GM18909 (cell line): ENCODE measurements around the gene N4BP2.

Source experiments
- ATAC-seq: cut with Tn5 transposase; IDR thresholded peaks from one replicate; pipeline ENCODE4 v1.9.1; 2021; ENCODE audit warnings: mild to moderate bottlenecking; ENCODE audit not compliant: unreplicated experiment, poor library complexity

The N4BP2 gene

GRCh38 chr4:40190465-40190864, 133.8 kb downstream of the N4BP2 start:
- ATAC-seq, result no peak

DNA sequence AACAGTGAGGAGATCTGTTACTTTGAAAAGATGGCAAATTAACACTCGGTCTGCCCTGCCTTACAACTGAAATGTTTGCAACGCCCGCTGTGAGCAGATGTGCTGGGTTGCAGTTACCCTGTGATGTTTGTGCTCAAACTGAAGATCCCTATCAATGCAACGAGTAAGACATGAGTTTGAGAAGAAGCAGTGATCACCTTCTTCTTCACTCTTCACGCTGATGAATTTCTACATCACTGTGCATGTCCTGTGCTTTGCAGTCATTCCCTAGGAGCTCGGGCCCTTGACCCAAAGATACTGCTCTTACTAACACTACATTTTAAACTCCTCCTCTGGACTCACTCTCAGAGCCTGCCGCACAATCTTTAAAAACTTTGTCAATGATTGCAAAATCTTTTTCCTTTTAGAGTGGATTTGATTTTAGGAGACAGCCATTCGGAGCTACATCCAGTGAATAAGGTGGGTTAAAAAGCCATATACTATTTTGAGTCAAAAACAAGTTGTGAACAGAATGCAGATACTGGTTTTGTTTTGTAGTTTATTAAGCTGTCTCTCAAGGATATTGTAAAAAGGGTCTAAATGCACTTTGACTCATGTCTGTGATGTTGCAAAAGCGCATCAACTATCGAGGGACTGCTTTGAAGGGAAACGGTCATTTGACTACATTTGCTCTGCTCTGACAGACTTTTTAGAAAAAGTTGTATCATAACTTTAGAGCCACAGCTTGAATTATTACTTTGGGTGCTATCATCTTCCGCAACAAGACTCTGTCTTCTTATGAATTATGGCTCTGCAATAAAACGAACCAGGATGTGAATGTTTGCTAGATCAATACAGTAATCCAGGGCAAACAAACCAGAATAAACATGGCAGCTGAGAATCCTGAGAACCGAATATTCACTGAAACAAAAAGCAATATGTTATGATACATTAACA, 134.5 kb downstream of the N4BP2 start:
- ATAC-seq, result no peak

- ATAC-seq, result peak; percentile 40
Observed at GRCh38 chr4:40192114-40193015, 135.7 kb downstream of the N4BP2 start.

GRCh38 chr4:40193016-40193571, 136.4 kb downstream of the N4BP2 start:
- peak; percentile 46 for ATAC-seq

DNA sequence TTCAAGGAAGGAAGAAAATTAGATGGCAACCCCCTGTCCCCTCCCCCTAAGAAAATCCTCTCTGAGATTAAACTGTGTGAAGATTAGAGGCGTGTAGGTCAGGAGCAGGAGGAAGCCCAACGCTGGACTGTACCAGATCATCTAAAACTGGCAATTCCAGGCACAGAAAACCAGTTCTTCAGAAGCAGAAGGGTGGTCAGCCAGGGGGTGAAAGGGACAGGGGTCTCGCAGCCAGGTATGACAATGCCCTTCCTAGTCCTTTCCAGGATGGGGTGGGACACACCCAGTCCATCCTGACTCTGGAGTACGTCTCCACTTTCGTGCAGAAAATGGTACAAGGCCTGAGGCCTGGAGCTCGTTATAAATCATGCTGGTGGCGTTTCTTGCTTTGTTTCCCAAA, 136.9 kb downstream of the N4BP2 start:
- no peak for ATAC-seq

DNA sequence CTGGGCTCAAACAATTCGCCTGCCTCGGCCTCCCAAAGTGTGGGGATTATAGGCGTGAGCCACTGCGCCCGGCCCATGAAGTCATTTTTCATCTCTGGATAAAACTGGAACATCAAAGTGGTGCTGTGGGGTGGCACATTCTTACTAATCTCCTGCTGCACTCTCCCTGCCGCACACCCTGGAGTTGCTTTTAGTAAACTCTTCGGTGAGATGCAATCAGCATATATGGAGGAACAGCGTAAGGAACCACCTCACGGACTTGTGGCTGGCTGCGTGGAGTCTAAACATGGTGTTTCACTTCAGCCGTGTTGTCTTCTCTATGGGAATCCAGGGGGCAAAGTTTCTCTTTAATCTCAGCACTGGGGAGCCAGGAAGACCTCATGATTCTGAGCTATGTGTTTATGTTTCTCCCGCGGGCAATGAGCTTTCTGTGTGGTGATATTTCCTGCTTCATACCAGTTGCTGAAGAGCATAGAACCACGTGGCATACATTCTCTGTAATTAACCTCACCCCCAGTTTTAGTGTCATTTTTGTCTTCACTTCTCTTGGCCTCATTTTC, 138.0 kb downstream of the N4BP2 start:
- ATAC-seq, result no peak

GRCh38 chr4:40195182-40196177, 138.8 kb downstream of the N4BP2 start:
- ATAC-seq, result no peak

GRCh38 chr4:40196272-40196671, 139.6 kb downstream of the N4BP2 start:
- ATAC-seq, result no peak

DNA sequence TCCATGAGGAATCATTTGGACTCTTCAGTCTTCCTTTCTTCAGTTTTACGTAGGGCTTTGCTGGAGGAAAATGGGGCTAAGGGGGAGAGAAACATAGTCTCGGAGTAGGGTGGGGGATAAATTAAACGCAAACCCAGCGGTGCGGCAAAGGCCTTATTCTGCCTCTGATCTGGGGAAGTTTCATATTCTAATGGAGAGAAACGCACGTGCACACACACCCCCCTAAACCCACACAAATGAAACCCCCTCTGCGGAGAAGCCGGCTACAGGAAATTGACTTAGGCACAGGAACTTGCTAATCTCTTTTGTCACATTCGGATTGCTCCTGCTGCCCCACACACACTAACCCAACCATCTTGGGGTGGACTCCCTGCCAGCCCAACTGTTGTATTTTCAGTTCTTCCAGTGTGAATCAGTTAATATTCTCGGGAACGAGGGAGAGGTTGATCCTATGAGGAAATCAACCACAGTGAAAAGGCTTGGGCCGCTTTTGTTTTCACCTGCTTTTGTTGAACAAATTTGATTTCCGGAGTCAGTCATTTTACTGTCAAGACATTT, 140.2 kb downstream of the N4BP2 start, which contains the start of gene RHOH:
RHOH (plus strand) TSS at position 308 of the 558 bp plus-strand sequence. CDS start 46,356 bp downstream, outside the sequence.
- no peak for ATAC-seq

DNA sequence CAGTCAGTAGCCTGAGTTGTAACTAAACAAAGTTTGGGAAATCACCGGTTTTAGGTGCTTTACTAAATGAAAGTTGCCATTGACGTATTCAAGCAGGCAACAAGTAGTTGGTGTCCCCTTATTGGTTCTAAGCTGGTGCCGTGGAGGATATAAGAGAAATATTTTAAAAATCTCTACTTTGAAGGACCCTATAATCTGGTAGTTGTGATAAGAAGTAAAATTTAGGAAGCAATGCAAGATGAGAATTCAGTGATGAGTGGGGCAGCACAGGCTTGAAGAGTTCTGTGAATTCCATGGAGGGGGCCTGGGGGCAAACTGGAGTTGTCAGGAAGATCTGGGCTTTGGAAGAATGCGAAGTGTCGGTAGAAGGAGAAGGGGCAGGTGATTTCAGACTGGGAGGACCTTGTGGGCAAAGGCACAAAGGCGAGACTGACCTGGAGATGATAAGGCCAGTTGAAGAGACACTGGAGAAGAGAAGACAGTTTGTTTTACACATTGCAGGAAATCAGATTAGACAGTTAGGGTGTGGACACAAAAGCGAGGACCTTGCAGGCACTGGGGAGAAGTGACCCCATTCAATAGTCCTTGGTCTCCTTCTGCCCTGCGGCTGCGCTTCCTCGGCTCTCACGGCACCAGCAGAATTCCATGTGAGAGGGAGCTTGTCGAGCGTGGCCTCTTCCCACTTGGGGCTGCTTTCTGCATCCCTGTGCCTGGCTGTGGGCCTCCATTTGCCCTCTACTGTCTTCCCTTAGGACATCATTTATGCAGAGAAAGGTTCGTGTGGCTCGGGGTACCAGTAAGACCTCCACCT, 141.4 kb downstream of the N4BP2 start:
- ATAC-seq, result no peak

DNA sequence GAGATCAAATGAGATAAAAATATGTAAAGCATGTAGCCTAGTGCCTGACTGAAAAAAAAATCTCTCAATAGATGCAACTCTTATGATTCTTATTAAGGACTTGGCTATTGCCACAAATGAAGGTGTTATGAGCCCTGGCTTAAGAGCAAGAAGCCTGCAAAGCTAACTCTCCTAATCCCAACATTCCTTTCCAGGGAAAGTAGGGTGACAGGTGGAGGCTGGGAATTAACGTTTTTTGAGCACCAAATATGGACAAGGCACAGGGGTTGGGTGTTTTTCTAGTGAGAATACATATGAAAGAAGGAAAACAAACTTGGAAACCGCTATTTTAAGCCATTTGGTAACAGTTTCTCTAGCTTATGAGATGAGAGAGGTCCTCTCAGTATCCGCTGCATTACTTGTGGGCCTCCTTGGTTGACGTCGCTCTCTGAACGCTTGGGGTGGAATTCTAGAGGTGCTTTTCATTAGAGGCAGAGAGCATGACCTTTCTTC, 142.6 kb downstream of the N4BP2 start:
- no peak for ATAC-seq

GRCh38 chr4:40199999-40200874, 143.6 kb downstream of the N4BP2 start:
- ATAC-seq, result peak; percentile 62

DNA sequence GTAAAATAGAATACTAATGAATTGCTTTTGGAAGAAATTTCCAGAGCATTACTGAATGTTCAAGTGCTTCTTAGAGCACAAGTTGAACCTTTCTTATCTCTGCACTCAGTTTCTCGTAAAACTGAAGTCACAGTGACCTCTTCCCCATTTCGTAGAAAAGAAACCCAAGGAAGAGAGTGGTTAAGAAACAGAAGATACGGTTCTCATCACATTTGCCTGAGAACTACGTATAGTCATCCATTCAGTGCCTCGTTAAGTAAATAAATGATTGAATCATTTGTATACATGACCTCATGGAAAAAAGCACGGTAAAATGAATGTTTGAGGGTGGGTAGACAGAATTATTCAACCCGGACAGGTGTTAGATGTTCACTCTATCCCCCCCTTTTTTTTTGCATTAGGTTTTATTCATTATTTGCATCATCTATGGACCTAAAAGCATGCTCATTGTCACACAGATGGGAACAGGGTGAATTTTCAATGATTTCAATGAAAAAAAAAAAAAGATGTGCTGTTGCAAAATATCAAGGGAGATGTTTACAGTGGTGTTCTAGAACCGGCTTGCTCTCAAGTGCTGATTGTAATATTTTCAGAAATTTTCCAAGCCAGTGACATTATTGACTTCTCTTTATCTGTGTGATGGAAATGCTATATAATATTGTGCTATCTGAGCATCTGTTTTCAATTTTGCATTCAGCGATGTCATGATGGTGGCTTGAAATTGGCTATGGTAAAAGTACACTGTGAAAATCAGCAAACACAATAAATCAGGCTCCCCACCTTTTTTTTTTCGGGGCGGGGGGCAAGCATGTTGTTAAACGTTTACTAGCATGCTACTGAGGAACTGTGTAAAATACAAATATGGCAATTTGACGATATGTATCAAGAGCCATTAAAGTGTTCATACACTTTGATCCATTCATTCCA, 144.5 kb downstream of the N4BP2 start:
- no peak for ATAC-seq

DNA sequence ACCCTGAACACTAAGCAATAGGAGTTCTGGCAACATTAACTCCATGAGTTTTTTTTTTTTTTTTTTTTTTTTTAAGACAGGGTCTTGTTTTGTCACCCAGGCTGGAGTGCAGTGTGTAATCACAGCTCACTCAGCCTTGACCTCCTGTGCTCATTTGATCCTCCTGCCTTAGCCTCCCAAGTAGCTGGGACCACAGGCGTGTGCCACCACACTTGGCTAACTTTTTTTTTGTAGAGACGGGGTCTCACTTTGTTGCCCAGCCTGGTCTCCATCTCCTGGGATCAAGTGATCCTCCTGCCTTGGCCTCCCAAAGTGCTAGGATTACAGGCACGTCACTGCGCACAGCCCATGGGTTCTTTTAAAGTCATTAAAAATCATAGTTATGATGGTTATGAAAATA, 145.2 kb downstream of the N4BP2 start:
- ATAC-seq, result no peak

GRCh38 chr4:40202474-40202873, 145.8 kb downstream of the N4BP2 start:
- no peak for ATAC-seq
